SK-N-SH treated with all-trans-retinoic acid at 6 μM for 48 hours (cell line): Measurements from ENCODE around the gene KAT6B.

Source experiments
- ATAC-seq: fragments of 200-7000 bp; cut with Tn5 transposase; 3 replicates; pipeline ENCODE4 v1.9.1; 2020; ENCODE audit warnings: mild to moderate bottlenecking, moderate library complexity
- ARNTL ChIP-seq: fragments of 450-650 bp; formaldehyde crosslinking; IDR thresholded peaks from 2 replicates; pipeline ENCODE4 v1.5.0; 2020; ENCODE audit warnings: low read depth, mild to moderate bottlenecking, moderate library complexity, borderline replicate concordance
- BACH2 ChIP-seq: fragments of 250-450 bp; sonication (Bioruptor Pico); IDR thresholded peaks from 2 replicates; pipeline ENCODE4 v1.9.0; 2021; ENCODE audit warnings: mild to moderate bottlenecking, borderline replicate concordance
- CREB5 ChIP-seq: fragments of 250-450 bp; sonication (Bioruptor Pico); IDR thresholded peaks from 2 replicates; pipeline ENCODE4 v1.5.1; 2020; ENCODE audit warnings: low read depth, mild to moderate bottlenecking, moderate library complexity
- CSDC2 ChIP-seq: fragments of 250-450 bp; sonication (Bioruptor Pico); IDR thresholded peaks from 2 replicates; pipeline ENCODE4 v1.5.0; 2020; ENCODE audit warnings: mild to moderate bottlenecking, moderate library complexity
- CSRNP3 ChIP-seq: fragments of 250-450 bp; sonication (Bioruptor Pico); IDR thresholded peaks from 2 replicates; pipeline ENCODE4 v1.5.1; 2021; ENCODE audit warnings: mild to moderate bottlenecking, moderate library complexity
- ESRRG ChIP-seq: fragments of 250-450 bp; sonication (Bioruptor Pico); IDR thresholded peaks from 2 replicates; pipeline ENCODE4 v1.6.1; 2021; ENCODE audit warnings: mild to moderate bottlenecking
- ISL1 ChIP-seq: fragments of 250-450 bp; sonication (Bioruptor Pico); IDR thresholded peaks from 2 replicates; pipeline ENCODE4 v2.1.2; 2022; ENCODE audit warnings: mild to moderate bottlenecking, moderate library complexity
- OSR1 ChIP-seq: fragments of 250-450 bp; sonication (Bioruptor Pico); IDR thresholded peaks from 2 replicates; pipeline ENCODE4 v1.8.0; 2022; ENCODE audit warnings: moderate library complexity, mild to moderate bottlenecking, inconsistent platforms
- PATZ1 ChIP-seq: fragments of 250-450 bp; sonication (Bioruptor Pico); IDR thresholded peaks from 2 replicates; pipeline ENCODE4 v1.8.0; 2020; ENCODE audit warnings: mild to moderate bottlenecking, moderate library complexity, borderline replicate concordance
- POU6F1 ChIP-seq: fragments of 250-450 bp; sonication (Bioruptor Pico); IDR thresholded peaks from 2 replicates; pipeline ENCODE4 v1.8.0; 2021; ENCODE audit warnings: low read depth, mild to moderate bottlenecking, moderate library complexity, borderline replicate concordance
- RARB ChIP-seq: fragments of 250-450 bp; sonication (Bioruptor Pico); IDR thresholded peaks from 2 replicates; pipeline ENCODE4 v1.8.0; 2021; ENCODE audit warnings: mild to moderate bottlenecking, moderate library complexity
- SNAI2 ChIP-seq: fragments of 250-450 bp; sonication (Bioruptor Pico); IDR thresholded peaks from 2 replicates; pipeline ENCODE4 v1.5.0; 2020; ENCODE audit warnings: mild to moderate bottlenecking, moderate library complexity
- TCF4 ChIP-seq: fragments of 250-450 bp; sonication (Bioruptor Pico); IDR thresholded peaks from 2 replicates; pipeline ENCODE4 v1.8.0; 2021; ENCODE audit warnings: mild to moderate bottlenecking, moderate library complexity, borderline replicate concordance
- TOX ChIP-seq: fragments of 250-450 bp; sonication (Bioruptor Pico); IDR thresholded peaks from 2 replicates; pipeline ENCODE4 v1.8.0; 2021; ENCODE audit warnings: mild to moderate bottlenecking, moderate library complexity, borderline replicate concordance
- TSHZ2 ChIP-seq: fragments of 250-450 bp; sonication (Bioruptor Pico); IDR thresholded peaks from 2 replicates; pipeline ENCODE4 v1.5.0; 2020; ENCODE audit warnings: mild to moderate bottlenecking, moderate library complexity
- ZC3H10 ChIP-seq: fragments of 250-450 bp; sonication (Bioruptor Pico); IDR thresholded peaks from 2 replicates; pipeline ENCODE4 v1.5.1; 2021; ENCODE audit warnings: mild to moderate bottlenecking, moderate library complexity
- ZFP3 ChIP-seq: fragments of 250-450 bp; sonication (Bioruptor Pico); IDR thresholded peaks from 2 replicates; pipeline ENCODE4 v1.5.0; 2020; ENCODE audit warnings: mild to moderate bottlenecking, moderate library complexity
- ZFP30 ChIP-seq: fragments of 450-650 bp; formaldehyde crosslinking; IDR thresholded peaks from 2 replicates; pipeline ENCODE4 v1.5.0; 2022; ENCODE audit warnings: mild to moderate bottlenecking, moderate library complexity
- ZNF565 ChIP-seq: fragments of 450-650 bp; formaldehyde crosslinking; conservative IDR thresholded peaks from 2 replicates; pipeline ENCODE4 v1.5.0; 2020; ENCODE audit warnings: low read depth, mild to moderate bottlenecking, moderate library complexity
- ZNF70 ChIP-seq: fragments of 450-650 bp; formaldehyde crosslinking; IDR thresholded peaks from 2 replicates; pipeline ENCODE4 v1.5.0; 2020; ENCODE audit warnings: mild to moderate bottlenecking, moderate library complexity
- ZNF8 ChIP-seq: fragments of 450-650 bp; formaldehyde crosslinking; IDR thresholded peaks from 2 replicates; pipeline ENCODE4 v1.5.0; 2020; ENCODE audit warnings: mild to moderate bottlenecking, moderate library complexity

KAT6B gene

GRCh38 chr10:74994854-74995253 lies 168.5 kb downstream of the KAT6B start (continued):
- TF ChIP-seq ARNTL (CRISPR knock-in tag) (no peak), OSR1 (CRISPR knock-in tag) (no peak)
- TF ChIP-seq, all 23 proteins: peak for 0

- TF ChIP-seq ZFP30 (no peak), PATZ1 (CRISPR knock-in tag) (no peak), CSRNP3 (CRISPR knock-in tag) (no peak), RARB (CRISPR knock-in tag) (no peak), TSHZ2 (CRISPR knock-in tag) (no peak), CREB5 (CRISPR knock-in tag) (no peak), ZNF70 (CRISPR knock-in tag) (no peak), TOX (no peak), ESRRG (CRISPR knock-in tag) (no peak), CSDC2 (CRISPR knock-in tag) (no peak), ZNF565 (CRISPR knock-in tag) (no peak), ZNF8 (no peak), ISL1 (no peak)
- no peak for ATAC-seq
Measured at GRCh38 chr10:74995806-74996205, 169.4 kb downstream of the KAT6B start.

- no peak for ATAC-seq
- no peak for TF ChIP-seq RARB (CRISPR knock-in tag)
- TF ChIP-seq ESRRG (CRISPR knock-in tag) = no peak
- TF ChIP-seq ZFP3 = no peak
- no peak for TF ChIP-seq ZC3H10 (CRISPR knock-in tag)
- no peak for TF ChIP-seq ARNTL (CRISPR knock-in tag)
- no peak for TF ChIP-seq ZFP30
- no peak for TF ChIP-seq TCF4 (CRISPR knock-in tag)
- no peak for TF ChIP-seq BACH2
- TF ChIP-seq ZNF70 (CRISPR knock-in tag) = no peak
- no peak for TF ChIP-seq ISL1
- TF ChIP-seq OSR1 (CRISPR knock-in tag) = no peak
- TF ChIP-seq CSRNP3 (CRISPR knock-in tag) = no peak
- no peak for TF ChIP-seq POU6F1 (CRISPR knock-in tag)
- TF ChIP-seq TOX = no peak
- TF ChIP-seq SNAI2 (CRISPR knock-in tag) = no peak
Measured at GRCh38 chr10:74997163-74997562, 170.8 kb downstream of the KAT6B start.
